Measurements from ENCODE around the gene GATA2.

Gene GATA2

GRCh38 chr3:128429751-128430150 lies 63.2 kb downstream of the GATA2 start:
- TF ChIP-seq NFIC (IDR thresholded peaks at IDR 0.05) (no peak), EGR1 (IDR thresholded peaks at IDR 0.05) (no peak), REST (IDR thresholded peaks at IDR 0.05; ENCODE audit: low read depth) (no peak), YY1 (IDR thresholded peaks at IDR 0.05; ENCODE audit: low read depth) (no peak), CEBPB (IDR thresholded peaks at IDR 0.05) (no peak), CREB1 (IDR thresholded peaks at IDR 0.05; ENCODE audit: low read depth) (no peak), EP300 (IDR thresholded peaks at IDR 0.05; ENCODE audit: borderline replicate concordance) (no peak), TAF1 (IDR thresholded peaks at IDR 0.05; ENCODE audit: low read depth) (no peak), MAX (IDR thresholded peaks at IDR 0.05) (no peak), TCF12 (IDR thresholded peaks at IDR 0.05; ENCODE audit: low read depth) (no peak), TEAD4 (IDR thresholded peaks at IDR 0.05) (no peak), USF1 (IDR thresholded peaks at IDR 0.05) (no peak), ZBTB7A (IDR thresholded peaks at IDR 0.05; ENCODE audit: low read depth) (no peak), RAD21 (IDR thresholded peaks at IDR 0.05; ENCODE audit: low read depth) (no peak), FOXM1 (IDR thresholded peaks at IDR 0.05; ENCODE audit: borderline replicate concordance, low read depth) (no peak)
